Cardiac septum (tissue), 1 donor: ENCODE measurements around the gene BEAN1. TPM values are rescaled to one million over a fixed set of nuclear protein-coding genes. Genes with fewer than 3 reads are reported as not detected.

ENCODE experiments used
- DNase-seq: peaks from one replicate; pipeline ENCODE4 v3.0.0-alpha.2; 2020; ENCODE audit warnings: low spot score
- intact Hi-C: fragments of 100-400 bp; cut with DNase I; formaldehyde crosslinking; loops from one replicate; pipeline ENCODE4 v1.14.0; 2022
- long read RNA-seq: library from polyadenylated mRNA; unstranded; transcript quantifications from one replicate; pipeline ENCODE4 v2.0.0, GENCODE V29; 2021
- total RNA-seq: library from RNA; stranded (reverse); fragmentation: NEBNext Ultra II Directional; extraction: Animal tissue kit (Norgen Biotek cat#: 25700); gene quantifications from one replicate; pipeline ENCODE4 v1.2.1, GENCODE V29; 2021
- donor health status: DM: no; HTN: no; CAD: no.

BEAN1 gene, protein sequence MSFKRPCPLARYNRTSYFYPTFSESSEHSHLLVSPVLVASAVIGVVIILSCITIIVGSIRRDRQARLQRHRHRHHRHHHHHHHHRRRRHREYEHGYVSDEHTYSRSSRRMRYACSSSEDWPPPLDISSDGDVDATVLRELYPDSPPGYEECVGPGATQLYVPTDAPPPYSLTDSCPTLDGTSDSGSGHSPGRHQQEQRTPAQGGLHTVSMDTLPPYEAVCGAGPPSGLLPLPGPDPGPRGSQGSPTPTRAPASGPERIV
- 2.8 TPM for total RNA-seq
- long read RNA-seq, partial matches to known transcripts = 4 of 15 reads
- long read RNA-seq, other reads (novel, unspliced or antisense) = 10 of 15 reads

DNA sequence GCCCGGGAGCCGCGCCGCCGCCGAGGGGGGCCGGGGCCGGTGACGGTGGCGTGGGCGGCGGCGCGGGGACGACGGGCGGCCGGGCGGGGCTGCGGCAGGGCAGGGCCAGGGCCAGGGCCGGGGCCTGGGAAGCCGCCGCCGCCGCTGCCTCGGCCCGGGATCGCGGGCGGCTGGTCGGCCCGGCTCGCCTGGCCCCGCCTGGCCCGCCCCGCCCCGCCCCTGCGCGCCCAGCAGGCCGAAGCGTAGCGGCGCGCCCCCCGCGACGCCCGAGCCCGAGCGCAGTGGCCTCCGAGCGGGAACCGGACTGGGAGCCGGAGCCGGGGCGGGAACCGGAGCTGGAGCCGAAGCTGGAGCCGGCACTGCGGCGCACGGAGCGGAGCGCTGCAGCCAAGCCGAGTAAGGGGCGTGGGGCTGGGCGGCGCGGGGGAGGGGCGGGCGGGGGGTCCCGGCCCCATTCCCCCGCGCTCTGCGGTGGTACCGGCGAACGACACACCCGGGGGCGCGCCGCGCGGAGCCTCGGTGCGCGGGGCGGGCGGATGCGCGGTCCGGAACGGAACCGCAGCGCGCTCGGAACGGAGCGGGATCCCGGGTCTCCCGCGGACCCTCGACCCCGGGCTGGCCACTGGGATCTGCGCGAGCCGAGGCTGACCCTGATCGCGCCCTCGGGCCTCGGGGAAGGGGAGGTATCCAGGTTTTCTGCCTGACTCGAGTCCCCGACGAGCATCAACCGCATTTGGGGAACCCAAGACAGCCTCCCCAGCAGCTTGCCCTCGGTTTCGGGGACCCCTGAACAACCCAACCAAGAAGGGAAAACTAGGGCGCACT, at the start of gene BEAN1:
TSS of gene BEAN1 (plus strand) at position 260 of the 825 bp plus-strand sequence. CDS start 10,382 bp downstream, outside the sequence.
- intact Hi-C loops = no loop called here
- no peak for DNase-seq

DNA sequence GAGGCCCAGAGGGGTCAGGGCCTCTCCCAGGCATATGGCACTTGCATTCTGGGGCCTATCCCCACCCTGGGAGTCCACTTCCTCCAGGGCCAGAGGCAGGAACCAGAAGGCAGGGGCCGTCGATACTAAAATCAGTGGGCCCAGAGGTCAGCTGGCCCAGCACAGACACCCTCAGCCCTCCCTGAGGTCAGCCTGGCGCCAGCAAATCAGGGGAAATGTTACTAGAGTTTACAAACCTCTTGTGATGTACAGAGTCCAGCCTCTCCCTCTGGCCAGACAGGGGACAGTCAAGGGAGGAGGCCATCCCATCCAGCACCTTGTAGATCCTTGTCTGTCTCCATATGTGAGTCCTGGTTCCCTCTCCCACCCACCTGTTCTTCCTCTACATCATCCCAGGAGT, 49.8 kb upstream of the BEAN1 start:
- no peak for DNase-seq
- intact Hi-C loops = no loop called here

DNA sequence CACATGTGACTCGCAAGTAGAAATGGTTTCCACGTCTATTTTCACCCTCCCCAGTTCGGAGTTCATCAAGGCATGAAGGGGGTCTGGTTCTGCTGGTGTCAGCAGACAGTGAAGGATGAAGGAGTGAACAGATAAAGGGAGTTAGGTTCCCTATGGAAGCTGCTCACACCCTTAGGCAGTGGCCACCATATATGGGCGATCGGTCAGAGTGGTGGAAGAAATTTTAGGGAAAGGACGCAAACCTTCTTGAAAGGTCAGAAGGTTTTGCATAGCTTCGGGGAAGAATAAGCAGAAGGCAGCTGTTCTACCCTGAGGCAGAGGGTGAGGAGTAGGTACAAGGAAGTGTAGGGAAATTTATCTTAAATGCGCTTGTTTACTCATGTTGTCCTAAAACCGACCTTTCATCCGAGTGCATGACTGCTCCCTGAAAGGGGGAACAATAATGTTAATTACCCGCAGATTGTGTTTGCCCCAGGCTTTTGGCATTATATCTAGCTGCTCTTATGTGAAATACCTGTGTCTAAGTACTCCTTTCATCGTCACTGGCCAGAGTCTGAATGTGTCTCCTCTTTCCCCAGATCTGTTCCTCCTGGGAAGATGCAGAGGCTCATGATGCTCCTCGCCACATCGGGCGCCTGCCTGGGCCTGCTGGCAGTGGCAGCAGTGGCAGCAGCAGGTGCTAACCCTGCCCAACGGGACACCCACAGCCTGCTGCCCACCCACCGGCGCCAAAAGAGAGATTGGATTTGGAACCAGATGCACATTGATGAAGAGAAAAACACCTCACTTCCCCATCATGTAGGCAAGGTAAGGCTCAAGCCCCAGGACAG, 48.1 kb upstream of the BEAN1 start:
- DNase-seq = no peak
- intact Hi-C loops = no loop called here

DNA sequence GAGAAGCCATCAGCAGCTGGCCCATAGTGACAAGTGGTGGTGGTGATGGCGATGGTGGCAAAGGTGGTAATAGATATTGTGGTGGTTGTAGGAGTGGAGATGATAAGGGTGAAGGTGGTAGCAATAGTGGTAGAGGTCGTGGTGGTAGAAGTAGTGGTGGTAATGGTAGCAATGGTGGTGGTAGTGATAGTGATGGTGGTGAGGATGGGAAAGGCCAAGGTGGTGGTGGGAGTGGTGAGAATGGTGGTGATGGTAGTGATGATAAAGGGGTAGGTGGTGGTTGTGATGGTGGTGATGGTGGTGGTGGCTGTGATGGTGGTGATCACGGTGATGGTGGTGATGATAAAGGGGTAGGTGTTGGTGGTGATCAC, 47.5 kb upstream of the BEAN1 start:
- DNase-seq = no peak
- intact Hi-C loops = no loop called here

- no peak for DNase-seq
- intact Hi-C loops = no loop called here
These were observed 46.7 kb upstream of the BEAN1 start for GRCh38 chr16:66380421-66380820.

- DNase-seq = no peak
- intact Hi-C loops = no loop called here
These were observed 45.4 kb upstream of the BEAN1 start for GRCh38 chr16:66381585-66382170.

GRCh38 chr16:66382171-66382965, 44.7 kb upstream of the BEAN1 start:
- DNase-seq = no peak
- intact Hi-C loops = no loop called here

DNA sequence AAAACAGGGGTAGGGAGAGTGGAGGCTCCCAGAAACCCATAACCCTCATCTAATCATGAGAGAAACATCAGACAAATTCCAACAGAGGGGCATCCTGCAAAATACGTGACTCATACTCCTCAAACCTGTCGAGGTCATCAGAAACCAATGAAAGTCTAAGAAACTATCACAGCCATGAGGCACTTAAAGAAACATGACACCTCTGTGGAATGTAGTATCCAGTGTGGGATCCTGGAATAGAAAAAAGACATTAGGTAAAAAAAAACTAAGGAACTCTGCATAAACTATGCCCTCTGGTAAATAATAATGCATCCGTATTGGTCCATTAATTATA, 44.2 kb upstream of the BEAN1 start:
- intact Hi-C loops = no loop called here
- no peak for DNase-seq

DNA sequence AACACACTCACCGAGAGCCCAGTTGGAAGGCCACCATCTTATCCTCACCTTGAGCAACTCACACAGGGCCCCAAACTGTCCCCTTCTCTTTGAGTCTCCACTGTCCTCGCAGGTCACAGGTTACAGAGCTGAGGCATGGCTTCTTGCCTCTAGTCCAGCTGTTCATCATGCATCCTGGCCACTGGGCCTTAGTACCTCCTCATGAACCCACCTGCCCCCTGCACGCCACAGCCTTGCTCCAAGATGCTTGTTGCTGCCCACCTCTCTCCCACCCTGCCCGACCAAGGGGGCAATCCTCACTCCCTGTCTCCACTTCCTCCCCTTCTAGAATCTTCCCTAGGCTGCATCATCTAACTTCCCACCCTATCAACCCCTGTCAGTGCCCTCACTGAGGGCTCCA, 43.5 kb upstream of the BEAN1 start:
- intact Hi-C loops = no loop called here
- DNase-seq = no peak

GRCh38 chr16:66385415-66385814, 41.7 kb upstream of the BEAN1 start:
- DNase-seq = no peak
- intact Hi-C loops = no loop called here

- DNase-seq = peak; percentile 24
- intact Hi-C loops = no loop called here
These were observed 40.2 kb upstream of the BEAN1 start for GRCh38 chr16:66386629-66387622.

- intact Hi-C loops = no loop called here
- DNase-seq = peak; percentile 36
These were observed 39.2 kb upstream of the BEAN1 start for GRCh38 chr16:66387817-66388332.

DNA sequence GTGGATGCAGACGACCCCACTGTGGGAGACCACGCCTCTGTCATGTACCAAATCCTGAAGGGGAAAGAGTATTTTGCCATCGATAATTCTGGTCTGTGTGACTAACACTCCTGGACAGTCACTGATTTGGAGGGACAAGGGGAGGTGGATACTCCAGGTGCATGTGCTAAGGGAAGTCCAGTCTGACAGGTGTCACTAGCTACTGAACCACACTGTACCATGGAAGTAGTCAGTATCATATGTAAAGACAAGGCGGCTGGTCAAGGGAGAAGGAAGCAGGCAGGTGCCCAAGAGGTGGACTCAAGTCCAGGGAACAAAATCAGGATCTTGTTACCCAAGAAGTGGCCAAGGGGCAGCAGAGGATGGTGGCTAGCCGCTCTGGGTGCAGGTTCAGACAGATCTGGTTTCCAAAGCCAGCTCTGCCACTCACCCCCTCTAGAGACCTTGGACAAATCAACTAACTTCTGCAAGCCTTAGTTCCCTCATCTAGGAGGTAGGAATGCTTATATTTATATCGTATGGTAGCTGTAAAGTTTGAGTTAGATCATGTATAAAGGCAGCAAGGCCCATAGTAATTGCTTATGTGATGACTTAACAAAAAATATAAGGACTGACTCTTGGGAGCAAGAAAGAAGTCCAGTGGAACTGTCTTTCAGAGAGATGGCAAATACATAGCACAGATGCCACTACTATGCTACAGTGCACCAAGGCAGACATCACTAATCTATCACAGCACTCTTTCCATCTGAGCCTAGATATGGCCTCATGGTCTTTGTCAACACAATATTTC, 38.5 kb upstream of the BEAN1 start:
- DNase-seq = peak; percentile 41
- intact Hi-C loops = no loop called here

DNA sequence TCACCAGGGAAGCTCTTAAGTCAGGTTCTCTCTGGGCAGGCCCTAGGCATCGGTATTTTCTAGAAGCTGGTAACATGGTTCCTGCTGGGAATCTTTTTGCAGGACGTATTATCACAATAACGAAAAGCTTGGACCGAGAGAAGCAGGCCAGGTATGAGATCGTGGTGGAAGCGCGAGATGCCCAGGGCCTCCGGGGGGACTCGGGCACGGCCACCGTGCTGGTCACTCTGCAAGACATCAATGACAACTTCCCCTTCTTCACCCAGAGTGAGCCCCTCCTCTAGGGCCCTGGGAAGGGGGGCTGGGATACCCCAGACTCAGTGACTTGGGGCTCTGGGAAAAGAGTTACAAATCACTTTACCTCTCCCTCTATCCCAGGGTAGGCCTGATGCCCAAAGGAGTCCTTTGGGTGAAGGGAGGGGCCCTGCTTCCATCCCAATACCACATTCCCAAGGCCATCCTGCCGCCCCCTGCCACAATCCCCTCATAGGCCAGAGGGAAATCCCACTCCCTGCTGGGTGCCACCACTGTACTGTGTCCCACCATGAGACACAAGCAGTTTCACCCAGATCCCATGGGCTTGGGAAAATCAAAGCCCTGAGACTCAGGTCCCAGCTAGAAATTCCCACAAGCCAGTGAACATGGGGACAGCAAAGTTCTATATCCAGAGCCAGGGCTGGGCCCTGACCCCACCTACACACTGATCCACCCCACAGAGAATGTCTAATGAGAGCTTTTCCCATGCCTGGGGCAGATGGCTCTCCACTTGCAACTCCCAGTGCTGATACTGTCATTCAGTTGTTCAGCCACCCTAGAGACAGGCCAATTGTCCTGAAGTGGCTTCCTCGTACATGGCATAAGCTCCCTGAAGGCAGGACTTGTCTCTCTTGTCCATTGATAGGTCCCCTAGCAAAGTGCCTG, 37.6 kb upstream of the BEAN1 start:
- intact Hi-C loops = no loop called here
- peak; percentile 65 for DNase-seq

GRCh38 chr16:66390346-66391108, 36.6 kb upstream of the BEAN1 start:
- intact Hi-C loops = no loop called here
- DNase-seq = peak; percentile 38
